GM12892 (cell line): ENCODE data around the gene USF2.

Source experiments
- POLR2A ChIP-seq: IDR thresholded peaks from 2 replicates; pipeline ENCODE4 v1.6.1; 2011; ENCODE audit warnings: low read depth, low read length, control low read depth
- POLR2AphosphoS5 ChIP-seq: IDR thresholded peaks from 2 replicates; pipeline ENCODE4 v1.6.1; 2011; ENCODE audit warnings: low read depth, low read length, control low read depth

- TF ChIP-seq POLR2A (no peak), POLR2AphosphoS5 (no peak)
Observed at GRCh38 chr19:35222373-35223015, 46.3 kb upstream of the USF2 start.
